Stomach (tissue), 9 donors: Measurements from ENCODE around the gene SECISBP2. TPM values are rescaled to one million over a fixed set of nuclear protein-coding genes. Genes with fewer than 3 reads are reported as not detected.

ENCODE experiments used
- DNase-seq, 2 donors: peaks; one replicate each; pipeline versions ENCODE4 v3.0.0 to v3.0.0-alpha.2; 2013 to 2019
- H3K27ac ChIP-seq, 5 donors: fragments of 200-600 bp in 4 of 5; sonication (generic) in 4 of 5; one replicate each; pipeline ENCODE4 v1.5.1; 2013 to 2019; ENCODE audit warnings: mild to moderate bottlenecking in 1 of 5, moderate library complexity in 1 of 5
- H3K27me3 ChIP-seq, 3 donors: fragments of 200-600 bp; sonication (generic); one replicate each; pipeline ENCODE4 v1.5.1; 2017 to 2019; ENCODE audit warnings: mixed run types in 1 of 3
- H3K36me3 ChIP-seq, 4 donors: fragments of 200-600 bp; sonication (generic); 1 replicate in 3 of 4; 2 replicates in 1 of 4; pipeline ENCODE4 v1.5.1; 2016 to 2019
- H3K4me1 ChIP-seq, 4 donors: fragments of 200-600 bp; sonication (generic); one replicate each; pipeline ENCODE4 v1.5.1; 2016 to 2019
- H3K4me3 ChIP-seq, 4 donors: fragments of 200-600 bp; sonication (generic) in 3 of 4; one replicate each; pipeline ENCODE4 v1.5.1; 2016 to 2019; ENCODE audit warnings: mild to moderate bottlenecking in 1 of 4
- H3K9me3 ChIP-seq, 4 donors: fragments of 200-600 bp; sonication (generic); one replicate each; pipeline ENCODE4 v1.5.1; 2016 to 2019
- EP300 ChIP-seq: sonication (generic); formaldehyde crosslinking; IDR thresholded peaks from one replicate; pipeline ENCODE4 v1.6.1; 2017; ENCODE audit warnings: antibody characterized with exemption
- POLR2A ChIP-seq, 4 donors: fragments of 450-650 bp; IDR thresholded peaks; one replicate each; pipeline ENCODE4 v1.6.1; 2016; ENCODE audit warnings: antibody characterized with exemption in 4 of 4, control low read depth in 2 of 4, mild to moderate bottlenecking in 1 of 4, moderate library complexity in 1 of 4
- POLR2AphosphoS5 ChIP-seq, 3 donors: sonication (generic); formaldehyde crosslinking; IDR thresholded peaks; one replicate each; pipeline ENCODE4 v1.6.1; 2016; ENCODE audit warnings: antibody characterized with exemption in 3 of 3
- WGBS, 5 donors: extraction: QIAGEN DNeasy Blood & Tissue Kit in 3 of 5; methylation state at CpG; one replicate each; pipeline versions ENCODE4 v1.1.5 to v1.1.7; 2013 to 2018; 5-methylcytosine and 5-hydroxymethylcytosine counted together
- intact Hi-C: fragments of 100-400 bp; cut with DNase I; formaldehyde crosslinking; loops from one replicate; pipeline ENCODE4 v1.15.1; 2023; ENCODE audit warnings: low total_unique reads
- polyA plus RNA-seq, 3 donors: library from polyadenylated mRNA; stranded (reverse); fragments of 200-250 nt; gene quantifications; one replicate each; pipeline ENCODE4 v1.2.3, GENCODE V29; 2013
- total RNA-seq, 5 donors: library from RNA; depleted of rRNA; stranded (reverse); fragments of >200 nt; gene quantifications; one replicate each; pipeline versions ENCODE4 v1.1.0 to v1.2.3, GENCODE V29; 2014 to 2016
- TF ChIP-seq, protein P1 (sequence below), 7 experiments: fragments of 450-650 bp in 4 of 7; fragments of 200-600 bp in 3 of 7; sonication (generic) in 3 of 7; IDR thresholded peaks; one replicate each; pipeline ENCODE4 v1.5.1; 2016 to 2019; ENCODE audit warnings: antibody characterized with exemption in 7 of 7, control low read depth in 2 of 7, mild to moderate bottlenecking in 1 of 7
- donor health status: healthy with polysubstance abuse.
- donor health status: Bipolar disorder and iron deficiency.
- donor health status: healthy.

The SECISBP2 gene
- total and polyA plus RNA-seq, 8 donors, result 18.1 to 136 (median 70.3) TPM

- Histone ChIP-seq H3K27me3 (no peaks in the 10 kb centered on the region), H3K9me3 (no peaks in the 10 kb centered on the region), H3K36me3 (peaks cover under 1 to 15% (median 9%) of the 10 kb centered on the region in 4 donors), H3K4me1 (peaks cover 0 to 11% (median 0%) of the 10 kb centered on the region in 4 donors), H3K4me3 (no peak overlapping the region), H3K27ac (no peak overlapping the region)
- WGBS, 5 donors, result 60 to 78% (median 68%) methylated on average over 9 to 14 of the region's 14 CpGs
- intact Hi-C loops, result no loop called here
- DNase-seq, result no peak
- TF ChIP-seq, protein P1, sequence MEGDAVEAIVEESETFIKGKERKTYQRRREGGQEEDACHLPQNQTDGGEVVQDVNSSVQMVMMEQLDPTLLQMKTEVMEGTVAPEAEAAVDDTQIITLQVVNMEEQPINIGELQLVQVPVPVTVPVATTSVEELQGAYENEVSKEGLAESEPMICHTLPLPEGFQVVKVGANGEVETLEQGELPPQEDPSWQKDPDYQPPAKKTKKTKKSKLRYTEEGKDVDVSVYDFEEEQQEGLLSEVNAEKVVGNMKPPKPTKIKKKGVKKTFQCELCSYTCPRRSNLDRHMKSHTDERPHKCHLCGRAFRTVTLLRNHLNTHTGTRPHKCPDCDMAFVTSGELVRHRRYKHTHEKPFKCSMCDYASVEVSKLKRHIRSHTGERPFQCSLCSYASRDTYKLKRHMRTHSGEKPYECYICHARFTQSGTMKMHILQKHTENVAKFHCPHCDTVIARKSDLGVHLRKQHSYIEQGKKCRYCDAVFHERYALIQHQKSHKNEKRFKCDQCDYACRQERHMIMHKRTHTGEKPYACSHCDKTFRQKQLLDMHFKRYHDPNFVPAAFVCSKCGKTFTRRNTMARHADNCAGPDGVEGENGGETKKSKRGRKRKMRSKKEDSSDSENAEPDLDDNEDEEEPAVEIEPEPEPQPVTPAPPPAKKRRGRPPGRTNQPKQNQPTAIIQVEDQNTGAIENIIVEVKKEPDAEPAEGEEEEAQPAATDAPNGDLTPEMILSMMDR (IDR thresholded peaks at IDR 0.05), result no peak
- TF ChIP-seq POLR2AphosphoS5 (IDR thresholded peaks at IDR 0.05), result no peak
- no peak for TF ChIP-seq POLR2A (IDR thresholded peaks at IDR 0.05)
- no peak for TF ChIP-seq EP300
Observed at GRCh38 chr9:89372230-89372816, 54.0 kb downstream of the SECISBP2 start.

DNA sequence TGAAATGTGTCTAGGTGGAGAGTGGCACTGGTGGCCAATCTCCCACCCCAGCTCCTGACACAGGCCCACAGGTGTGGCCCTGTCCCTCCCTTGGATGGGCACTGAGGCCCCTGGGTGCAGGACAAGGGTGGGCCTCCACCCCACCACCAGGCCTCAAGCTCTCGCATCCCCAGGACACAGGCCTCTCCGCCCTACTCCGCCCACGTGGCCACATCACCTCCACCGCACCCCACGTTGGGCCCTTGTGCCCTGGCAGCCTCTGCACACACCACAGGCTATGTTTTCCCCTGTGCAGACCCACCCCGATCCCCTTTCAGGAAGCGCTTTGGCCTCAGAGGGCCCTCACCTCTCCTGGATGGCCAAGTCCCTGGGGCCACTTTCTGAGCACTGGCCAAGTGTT lies 54.7 kb downstream of the SECISBP2 start:
- H3K27ac ChIP-seq, result no peak overlapping the region
- intact Hi-C loops, result no loop called here
- H3K4me1 ChIP-seq, result peaks cover 0 to 11% (median 0%) of the 10 kb centered on the region in 4 donors
- no peaks in the 10 kb centered on the region for H3K27me3 ChIP-seq
- no peak for DNase-seq
- H3K36me3 ChIP-seq, result peaks cover 7 to 20% (median 16%) of the 10 kb centered on the region in 4 donors
- 77 to 87% (median 85%) methylated on average over 8 of the region's 8 CpGs for WGBS, 5 donors
- H3K4me3 ChIP-seq, result no peak overlapping the region
- TF ChIP-seq, protein P1 (IDR thresholded peaks at IDR 0.05), result no peak
- TF ChIP-seq POLR2AphosphoS5 (IDR thresholded peaks at IDR 0.05), result no peak
- no peak for TF ChIP-seq POLR2A (IDR thresholded peaks at IDR 0.05)
- TF ChIP-seq EP300, result no peak
- H3K9me3 ChIP-seq, result no peaks in the 10 kb centered on the region

DNA sequence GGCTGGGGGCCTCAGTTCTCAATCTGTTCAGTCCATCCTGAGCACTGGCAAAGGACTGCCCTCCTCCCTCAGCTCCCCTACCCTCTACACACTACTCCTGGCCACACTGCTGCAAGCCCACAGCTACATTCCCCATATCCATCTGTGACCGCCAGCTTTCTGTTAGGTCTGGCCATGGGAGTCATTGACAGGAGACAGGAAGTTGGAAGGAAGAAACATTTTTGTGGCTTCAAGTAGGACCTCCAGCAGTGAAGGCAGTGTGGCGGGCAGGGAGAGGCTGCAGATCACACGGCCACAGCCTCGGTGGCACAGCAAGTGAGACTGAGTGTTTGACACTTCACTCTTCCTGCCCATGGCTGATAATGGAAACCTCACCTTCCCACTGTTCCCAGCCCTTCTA lies 55.9 kb downstream of the SECISBP2 start:
- Histone ChIP-seq H3K27me3 (no peaks in the 10 kb centered on the region), H3K9me3 (no peaks in the 10 kb centered on the region), H3K4me1 (peaks cover 0 to 11% (median 0%) of the 10 kb centered on the region in 4 donors), H3K36me3 (peaks cover 13 to 32% (median 28%) of the 10 kb centered on the region in 4 donors), H3K4me3 (no peak overlapping the region), H3K27ac (no peak overlapping the region)
- 63 to 91% (median 82%) methylated on average over 4 of the region's 4 CpGs for WGBS, 5 donors
- intact Hi-C loops, result no loop called here
- no peak for DNase-seq
- TF ChIP-seq POLR2A (IDR thresholded peaks at IDR 0.05) (no peak), EP300 (no peak)
- TF ChIP-seq, protein P1 (IDR thresholded peaks at IDR 0.05), result no peak

DNA sequence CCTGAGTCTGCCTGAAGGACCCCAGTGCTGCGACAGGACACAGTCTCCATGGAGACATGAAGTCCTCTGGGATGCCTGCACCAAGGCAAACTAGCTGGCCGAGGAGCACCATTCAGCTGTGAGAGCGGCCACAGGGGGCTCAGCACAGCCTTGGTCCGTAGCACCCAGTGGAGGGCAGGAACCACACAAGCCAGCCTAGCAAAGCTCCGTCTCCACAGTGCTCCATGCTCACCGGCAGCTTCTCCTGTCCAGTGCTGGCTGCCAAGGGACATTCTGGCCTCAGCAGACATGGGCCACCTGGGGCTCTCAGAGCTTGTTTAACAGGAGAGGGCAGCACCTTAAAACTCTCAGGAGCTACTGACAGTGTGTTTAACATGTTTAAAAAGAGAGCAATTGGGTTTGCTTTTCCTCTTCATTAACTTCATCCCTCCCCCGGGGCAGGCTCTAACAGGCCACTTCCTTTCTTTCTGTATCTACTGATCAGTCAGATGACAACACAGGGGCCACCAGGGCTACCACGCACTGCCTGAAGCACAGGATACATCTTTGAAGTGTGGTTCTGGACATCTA lies 57.0 kb downstream of the SECISBP2 start:
- peak in 1 of 2 donors; percentile 46 for DNase-seq
- Histone ChIP-seq H3K27ac (peak overlapping the region in 2 of 5 donors; percentile 9 to 60), H3K4me3 (no peak overlapping the region), H3K27me3 (no peaks in the 10 kb centered on the region), H3K4me1 (peaks cover 0 to 11% (median 3%) of the 10 kb centered on the region in 4 donors), H3K36me3 (peaks cover 18 to 43% (median 35%) of the 10 kb centered on the region in 4 donors), H3K9me3 (no peaks in the 10 kb centered on the region)
- TF ChIP-seq, protein P1 (IDR thresholded peaks at IDR 0.05), result no peak
- no peak for TF ChIP-seq EP300
- TF ChIP-seq POLR2A (IDR thresholded peaks at IDR 0.05), result no peak
- no peak for TF ChIP-seq POLR2AphosphoS5 (IDR thresholded peaks at IDR 0.05)
- WGBS, 5 donors, result 38 to 72% (median 56%) methylated on average over 2 to 8 of the region's 8 CpGs
- intact Hi-C loops, result no loop called here
